Fibroblast of lung (primary cell): ENCODE results near the gene SLC45A2.

Experiments
- EZH2 ChIP-seq: IDR thresholded peaks from 2 replicates; pipeline ENCODE4 v1.5.1; 2012; ENCODE audit warnings: low read length, control low read depth, mild to moderate bottlenecking; ENCODE audit errors: missing control alignments
- TF ChIP-seq, protein P1 (sequence below), 2 donors: IDR thresholded peaks in 1 of 2; conservative IDR thresholded peaks in 1 of 2; 1 replicate in 1 of 2; 2 replicates in 1 of 2; pipeline ENCODE4 v1.5.1; 2011 to 2012; ENCODE audit warnings: low read length in 2 of 2, control low read depth in 1 of 2, inconsistent platforms in 1 of 2, low read depth in 1 of 2, mild to moderate bottlenecking in 1 of 2

DNA sequence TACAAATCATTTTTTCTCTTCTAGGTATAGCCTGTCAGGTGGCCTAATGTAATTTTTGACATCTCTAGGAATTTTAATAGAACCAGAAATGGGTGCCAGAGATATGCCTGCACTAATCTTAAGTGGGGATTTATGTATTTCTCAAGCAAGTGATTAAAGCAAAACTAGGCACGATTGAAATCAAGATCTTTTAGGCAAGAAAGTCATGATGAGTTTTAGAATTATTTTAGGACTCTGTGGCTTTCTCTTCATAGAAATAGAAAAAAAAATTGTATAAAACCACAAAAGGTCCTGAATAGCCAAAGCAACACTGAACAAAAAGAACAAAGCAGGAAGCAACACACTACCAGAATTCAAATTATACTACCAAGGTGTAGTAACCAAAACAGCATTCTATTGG is 24.3 kb upstream of the SLC45A2 start:
- TF ChIP-seq, protein P1, sequence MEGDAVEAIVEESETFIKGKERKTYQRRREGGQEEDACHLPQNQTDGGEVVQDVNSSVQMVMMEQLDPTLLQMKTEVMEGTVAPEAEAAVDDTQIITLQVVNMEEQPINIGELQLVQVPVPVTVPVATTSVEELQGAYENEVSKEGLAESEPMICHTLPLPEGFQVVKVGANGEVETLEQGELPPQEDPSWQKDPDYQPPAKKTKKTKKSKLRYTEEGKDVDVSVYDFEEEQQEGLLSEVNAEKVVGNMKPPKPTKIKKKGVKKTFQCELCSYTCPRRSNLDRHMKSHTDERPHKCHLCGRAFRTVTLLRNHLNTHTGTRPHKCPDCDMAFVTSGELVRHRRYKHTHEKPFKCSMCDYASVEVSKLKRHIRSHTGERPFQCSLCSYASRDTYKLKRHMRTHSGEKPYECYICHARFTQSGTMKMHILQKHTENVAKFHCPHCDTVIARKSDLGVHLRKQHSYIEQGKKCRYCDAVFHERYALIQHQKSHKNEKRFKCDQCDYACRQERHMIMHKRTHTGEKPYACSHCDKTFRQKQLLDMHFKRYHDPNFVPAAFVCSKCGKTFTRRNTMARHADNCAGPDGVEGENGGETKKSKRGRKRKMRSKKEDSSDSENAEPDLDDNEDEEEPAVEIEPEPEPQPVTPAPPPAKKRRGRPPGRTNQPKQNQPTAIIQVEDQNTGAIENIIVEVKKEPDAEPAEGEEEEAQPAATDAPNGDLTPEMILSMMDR (conservative IDR thresholded peaks at IDR 0.05 in 1 of 2, IDR thresholded peaks at IDR 0.05 in 1 of 2; ENCODE audit: low read depth in 1 of 2, low read length in 2 of 2): no peak
- no peak for TF ChIP-seq EZH2
